NCI-H1092 treated with DMSO at 0.1 percent for 48 hours (cell line): ENCODE data around the gene MFAP2.
"Not testable (repeated sequence)": the region's sequence is repeated elsewhere in the genome, so short reads cannot be mapped to it uniquely, and the experiment has no call there.

Experiments
- DNase-seq: peaks from one replicate; lab custom pipeline; 2025; lab: John Stamatoyannopoulos, UW

Gene MFAP2

GRCh38 chr1:16929146-16930041 is 51.0 kb downstream of the MFAP2 start:
- DNase-seq: not testable (repeated sequence)

- no peak for DNase-seq
Observed at GRCh38 chr1:16927711-16928485, 52.5 kb downstream of the MFAP2 start.

- DNase-seq: no peak
Observed at GRCh38 chr1:16927256-16927655, 53.2 kb downstream of the MFAP2 start.

GRCh38 chr1:16926491-16927073 is 53.8 kb downstream of the MFAP2 start:
- peak; percentile 91 for DNase-seq

- no peak for DNase-seq
Observed at GRCh38 chr1:16925635-16926490, 54.6 kb downstream of the MFAP2 start.

- DNase-seq: no peak
Observed at GRCh38 chr1:16924919-16925477, 55.4 kb downstream of the MFAP2 start.
